ENCODE data around the gene TMEM44.

GRCh38 chr3:194661946-194662345 is 28.7 kb upstream of the TMEM44 start:
- TF ChIP-seq POLR2A (IDR thresholded peaks at IDR 0.05): no peak
- TF ChIP-seq, protein P1, sequence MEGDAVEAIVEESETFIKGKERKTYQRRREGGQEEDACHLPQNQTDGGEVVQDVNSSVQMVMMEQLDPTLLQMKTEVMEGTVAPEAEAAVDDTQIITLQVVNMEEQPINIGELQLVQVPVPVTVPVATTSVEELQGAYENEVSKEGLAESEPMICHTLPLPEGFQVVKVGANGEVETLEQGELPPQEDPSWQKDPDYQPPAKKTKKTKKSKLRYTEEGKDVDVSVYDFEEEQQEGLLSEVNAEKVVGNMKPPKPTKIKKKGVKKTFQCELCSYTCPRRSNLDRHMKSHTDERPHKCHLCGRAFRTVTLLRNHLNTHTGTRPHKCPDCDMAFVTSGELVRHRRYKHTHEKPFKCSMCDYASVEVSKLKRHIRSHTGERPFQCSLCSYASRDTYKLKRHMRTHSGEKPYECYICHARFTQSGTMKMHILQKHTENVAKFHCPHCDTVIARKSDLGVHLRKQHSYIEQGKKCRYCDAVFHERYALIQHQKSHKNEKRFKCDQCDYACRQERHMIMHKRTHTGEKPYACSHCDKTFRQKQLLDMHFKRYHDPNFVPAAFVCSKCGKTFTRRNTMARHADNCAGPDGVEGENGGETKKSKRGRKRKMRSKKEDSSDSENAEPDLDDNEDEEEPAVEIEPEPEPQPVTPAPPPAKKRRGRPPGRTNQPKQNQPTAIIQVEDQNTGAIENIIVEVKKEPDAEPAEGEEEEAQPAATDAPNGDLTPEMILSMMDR (IDR thresholded peaks at IDR 0.05): no peak
